DMS 273 (cell line): ENCODE measurements around the gene UCKL1.

ENCODE experiments used
- DNase-seq: peaks from one replicate; lab custom pipeline; 2025; ENCODE audit not compliant: unreplicated experiment; lab: John Stamatoyannopoulos, UW

The UCKL1 gene

DNA sequence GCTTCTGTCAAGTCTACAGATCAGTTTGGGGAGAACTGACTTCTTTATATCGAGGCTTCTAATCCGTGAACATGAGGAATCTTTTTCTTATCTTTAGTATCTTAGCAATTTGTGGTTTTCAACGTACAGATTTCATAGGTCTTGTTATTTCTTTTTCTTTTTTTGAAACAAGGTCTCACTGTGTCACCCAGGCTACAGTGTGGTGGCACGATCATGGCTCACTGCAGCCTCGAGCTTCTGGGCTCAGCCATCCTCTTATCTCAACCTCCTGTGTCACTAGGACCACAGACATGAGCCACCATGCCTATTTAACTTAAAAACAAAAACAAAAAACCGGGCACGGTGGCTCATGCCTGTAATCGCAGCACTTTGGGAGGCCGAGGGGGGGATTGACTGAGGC is 32.0 kb downstream of the UCKL1 start:
- DNase-seq: no peak

DNA sequence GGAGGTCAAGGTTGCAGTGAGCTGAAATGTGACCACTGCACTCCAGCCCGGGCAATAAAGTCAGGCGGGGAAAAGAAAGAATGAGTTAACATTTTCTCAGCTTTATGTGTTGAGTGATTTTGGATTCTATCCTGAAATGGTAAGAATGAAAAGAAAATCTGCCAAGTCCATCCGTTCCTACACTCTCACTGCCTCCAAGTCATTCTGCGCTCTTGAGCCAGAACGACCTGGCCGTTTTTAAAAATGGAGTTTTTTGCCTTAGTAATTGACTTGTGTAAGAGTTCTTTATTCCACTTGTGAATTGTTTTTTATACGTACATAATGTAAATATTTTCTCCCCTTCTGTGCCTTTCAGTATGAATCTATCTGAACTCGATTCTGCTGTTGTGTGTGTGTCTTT is 32.6 kb downstream of the UCKL1 start:
- DNase-seq: no peak

DNA sequence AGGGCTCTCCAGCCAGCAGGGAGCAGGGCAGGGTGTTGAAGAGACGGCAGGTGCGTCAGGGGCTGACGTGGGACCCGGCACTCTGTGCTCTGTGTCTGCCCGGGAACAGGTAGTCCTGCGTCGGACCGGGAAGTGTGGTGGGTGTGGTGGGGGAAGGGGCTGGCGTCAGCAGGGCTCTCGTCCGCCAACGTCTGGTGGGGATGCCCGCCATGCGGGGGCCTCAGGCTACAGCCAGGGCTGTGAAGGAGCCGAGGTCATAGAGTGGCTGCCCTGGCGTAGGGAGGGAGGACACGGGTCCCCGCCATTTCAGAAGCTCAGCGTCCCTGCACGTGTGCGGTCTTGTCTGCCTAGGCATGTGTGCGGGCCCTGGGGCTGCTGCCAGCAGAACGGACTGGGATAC is 36.0 kb downstream of the UCKL1 start:
- no peak for DNase-seq

DNA sequence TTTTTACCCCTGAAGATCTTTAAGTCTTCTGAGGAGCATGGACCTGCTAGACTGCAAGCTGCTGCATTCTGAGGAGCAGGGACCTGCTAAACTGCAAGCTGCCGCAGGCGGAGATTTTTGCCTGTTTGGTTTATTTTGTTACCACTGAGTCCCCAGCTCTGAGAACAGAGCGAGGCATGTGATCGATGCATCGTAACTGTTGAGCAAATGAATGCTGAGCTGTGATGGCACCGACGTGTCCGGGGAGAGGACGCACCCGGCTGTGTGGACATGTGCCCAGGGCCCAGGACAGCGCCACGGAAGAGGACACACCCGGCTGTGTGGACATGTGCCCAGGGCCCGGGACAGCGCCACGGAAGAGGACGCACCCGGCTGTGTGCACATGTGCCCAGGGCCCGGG is 37.1 kb downstream of the UCKL1 start:
- no peak for DNase-seq

DNA sequence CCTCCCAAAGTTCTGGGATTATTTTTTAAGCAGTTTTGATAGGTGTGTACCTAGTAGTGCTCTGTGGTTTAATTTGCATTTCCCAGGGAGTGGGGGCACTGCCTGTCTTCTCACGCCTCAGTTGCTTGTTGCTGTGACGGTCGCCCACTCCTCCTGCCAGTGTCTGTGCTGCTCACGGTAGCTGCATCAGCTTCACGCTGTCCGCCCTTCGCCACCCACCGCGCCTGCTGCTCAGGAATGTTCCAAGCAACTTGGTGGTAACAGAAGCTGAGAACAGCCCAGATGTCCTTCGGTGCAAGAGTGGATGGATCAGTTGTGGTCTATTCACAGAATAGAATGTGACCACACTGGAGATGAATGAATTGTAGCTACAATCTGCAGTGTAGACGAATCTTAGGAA is 38.4 kb downstream of the UCKL1 start:
- DNase-seq: no peak

DNA sequence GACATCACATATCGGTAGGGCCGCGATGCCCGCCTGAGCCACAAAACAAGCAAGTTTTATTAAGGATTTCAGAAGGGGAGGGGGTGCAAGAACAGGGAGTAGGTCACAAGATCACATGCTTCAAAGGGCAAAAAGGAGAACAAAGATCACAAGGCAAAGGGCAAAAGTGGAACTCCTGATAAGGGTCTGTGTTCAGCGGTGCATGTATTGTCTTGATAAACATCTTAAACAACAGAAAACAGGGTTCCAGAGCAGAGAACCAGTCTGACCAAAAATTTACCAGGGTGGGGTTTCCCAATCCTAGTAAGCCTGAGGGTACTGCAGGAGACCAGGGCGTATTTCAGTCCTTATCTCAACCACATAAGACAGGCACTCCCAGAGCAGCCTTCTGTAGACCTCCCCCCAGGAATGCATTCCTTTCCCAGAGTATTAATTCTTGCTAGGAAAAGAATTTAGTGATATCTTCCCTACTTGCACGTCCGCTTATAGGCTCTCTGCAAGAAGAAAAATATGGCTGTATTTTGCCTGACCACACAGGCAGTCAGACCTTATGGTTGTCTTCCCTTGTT is 39.8 kb downstream of the UCKL1 start:
- DNase-seq: peak; percentile 23

DNA sequence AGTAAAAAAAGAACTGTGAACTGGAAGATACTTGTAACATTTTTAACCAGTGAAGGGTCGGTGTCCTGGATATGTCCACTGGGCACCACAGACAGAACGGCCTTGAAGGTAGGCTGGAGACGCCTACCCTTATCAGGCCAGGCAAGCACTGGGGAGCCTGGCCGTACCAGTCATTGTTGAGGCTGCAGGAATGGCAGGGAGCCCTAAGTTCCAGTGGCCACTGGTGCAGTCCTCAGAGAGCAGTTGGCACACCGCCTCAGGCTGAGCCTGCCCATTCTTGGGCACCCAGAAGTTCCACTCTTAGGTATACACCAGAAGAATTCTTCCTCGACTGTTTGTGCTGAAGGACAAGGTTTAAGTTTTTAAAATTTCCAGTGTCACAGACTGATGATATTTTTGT is 40.7 kb downstream of the UCKL1 start:
- DNase-seq: no peak

DNA sequence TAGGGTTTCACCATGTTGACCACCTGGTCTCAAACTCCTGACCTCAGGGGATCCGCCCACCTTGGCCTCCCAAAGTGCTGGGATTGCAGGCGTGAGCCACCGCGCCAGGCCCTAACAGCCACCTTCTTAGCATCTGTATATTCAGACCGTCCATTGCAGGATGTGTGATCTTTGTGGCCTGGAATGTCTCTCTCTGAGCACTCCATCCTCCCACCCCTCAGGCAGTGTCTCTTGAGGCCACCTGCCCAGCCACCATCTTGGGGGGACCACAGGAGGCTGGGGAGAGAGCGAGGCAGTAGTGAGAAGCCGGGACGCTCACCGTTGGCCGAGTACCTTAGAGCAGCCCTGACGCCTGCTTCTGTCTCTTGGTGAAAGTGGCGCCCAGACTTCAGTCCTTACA is 42.4 kb downstream of the UCKL1 start:
- no peak for DNase-seq

DNA sequence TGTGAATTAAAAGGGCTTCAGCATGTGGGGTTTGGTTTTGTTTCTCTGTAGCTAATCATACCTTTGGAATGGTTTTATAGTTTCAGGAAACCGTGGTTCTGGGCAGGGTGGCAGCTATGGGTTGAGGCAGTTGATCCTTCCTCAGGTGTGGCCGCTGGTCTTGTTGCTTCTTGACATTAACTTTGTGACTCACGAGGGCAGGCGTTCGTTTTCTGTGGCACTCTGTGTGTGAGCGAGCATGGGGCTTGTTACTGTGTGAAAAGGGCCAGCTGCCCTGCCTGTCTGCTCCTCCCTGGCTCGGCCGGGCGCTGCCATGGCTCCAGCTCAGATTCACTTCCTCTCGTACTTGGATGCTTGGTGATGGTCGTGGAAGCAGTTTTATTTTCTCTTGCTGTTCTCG is 45.0 kb downstream of the UCKL1 start:
- no peak for DNase-seq

DNA sequence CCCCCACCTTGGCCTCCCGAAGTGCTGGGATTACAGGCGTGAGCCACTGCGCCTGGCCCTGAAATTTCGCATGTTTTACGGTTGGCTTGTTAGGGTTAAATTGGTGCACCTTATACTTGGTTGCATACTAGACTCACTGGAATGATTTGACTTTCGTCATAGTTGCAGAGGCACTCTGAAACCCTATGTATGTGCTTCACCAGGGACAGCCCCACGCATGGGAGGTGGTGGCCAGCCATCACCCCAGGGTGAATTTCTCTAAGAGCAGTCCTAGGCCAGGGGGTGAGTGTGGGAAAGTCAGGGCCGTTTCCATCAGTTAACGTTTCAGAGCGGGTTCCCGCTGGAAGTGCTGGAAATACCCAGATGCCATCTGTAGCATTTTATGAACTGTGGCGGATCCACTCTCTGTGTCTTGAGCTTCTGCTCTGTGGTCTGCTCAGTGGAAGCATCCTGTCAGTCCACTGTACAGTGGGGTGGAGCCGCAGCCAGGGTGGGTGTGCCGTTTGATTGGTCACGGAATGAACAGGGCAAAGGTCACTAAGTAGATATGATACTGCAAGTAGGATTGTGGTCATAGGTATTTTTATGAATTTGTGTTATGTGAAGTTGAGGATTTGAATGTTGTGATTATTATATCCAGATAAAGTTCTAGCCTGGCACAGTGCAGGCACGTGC is 48.1 kb downstream of the UCKL1 start:
- DNase-seq: peak; percentile 34

DNA sequence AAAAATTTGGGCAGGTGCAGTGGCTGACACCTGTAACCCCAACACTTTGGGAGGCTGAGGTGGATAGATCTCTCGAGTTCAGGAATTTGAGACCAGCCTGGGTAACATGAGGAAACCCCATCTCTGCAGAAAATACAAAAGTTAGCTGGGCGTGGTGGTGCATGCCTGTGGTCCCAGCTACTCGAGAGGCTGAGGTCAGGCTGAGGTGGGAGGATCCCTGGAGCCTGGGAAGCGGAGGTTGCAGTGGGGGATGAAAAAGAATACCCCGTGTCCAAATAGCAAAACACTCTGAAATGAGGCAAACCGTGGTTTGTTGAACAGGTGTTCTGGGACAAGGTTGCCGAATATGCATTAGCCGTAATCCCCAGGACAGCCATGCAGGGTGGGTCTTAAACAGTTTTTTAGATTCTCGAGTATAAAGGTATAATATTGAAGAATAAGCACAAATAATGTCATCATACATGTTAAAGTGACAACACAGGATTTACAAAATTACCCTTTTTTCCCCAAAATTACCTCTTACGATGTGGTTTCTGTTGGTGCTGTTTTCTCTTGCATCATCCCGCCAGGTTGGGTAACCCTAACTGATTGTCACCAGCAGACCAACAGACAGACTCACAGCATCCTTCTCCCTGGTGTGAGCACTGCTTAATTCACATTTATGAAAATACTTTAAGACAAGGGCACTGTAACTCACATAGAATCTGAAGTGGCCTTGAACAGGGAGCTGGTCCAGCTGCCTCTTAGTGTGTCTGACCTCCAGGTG is 52.2 kb downstream of the UCKL1 start:
- no peak for DNase-seq

DNA sequence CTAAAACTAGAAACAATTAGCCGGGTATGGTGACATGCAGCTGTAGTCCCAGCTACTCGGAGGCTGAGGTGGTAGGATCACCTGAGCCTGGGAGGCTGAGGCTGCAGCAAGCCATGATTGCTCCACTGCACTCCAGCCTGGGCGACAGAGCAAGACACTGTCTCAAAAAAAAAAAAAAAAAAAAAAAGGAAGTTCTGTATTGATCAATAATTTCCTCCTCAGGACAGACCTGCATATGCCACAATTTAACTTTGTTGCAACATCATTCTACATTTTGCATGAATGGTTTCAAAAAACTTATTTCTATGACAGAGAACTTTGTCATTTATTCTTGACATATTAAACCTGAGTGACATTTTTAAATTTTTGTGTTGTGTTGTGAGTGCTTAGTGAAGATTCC is 55.8 kb downstream of the UCKL1 start:
- no peak for DNase-seq

DNA sequence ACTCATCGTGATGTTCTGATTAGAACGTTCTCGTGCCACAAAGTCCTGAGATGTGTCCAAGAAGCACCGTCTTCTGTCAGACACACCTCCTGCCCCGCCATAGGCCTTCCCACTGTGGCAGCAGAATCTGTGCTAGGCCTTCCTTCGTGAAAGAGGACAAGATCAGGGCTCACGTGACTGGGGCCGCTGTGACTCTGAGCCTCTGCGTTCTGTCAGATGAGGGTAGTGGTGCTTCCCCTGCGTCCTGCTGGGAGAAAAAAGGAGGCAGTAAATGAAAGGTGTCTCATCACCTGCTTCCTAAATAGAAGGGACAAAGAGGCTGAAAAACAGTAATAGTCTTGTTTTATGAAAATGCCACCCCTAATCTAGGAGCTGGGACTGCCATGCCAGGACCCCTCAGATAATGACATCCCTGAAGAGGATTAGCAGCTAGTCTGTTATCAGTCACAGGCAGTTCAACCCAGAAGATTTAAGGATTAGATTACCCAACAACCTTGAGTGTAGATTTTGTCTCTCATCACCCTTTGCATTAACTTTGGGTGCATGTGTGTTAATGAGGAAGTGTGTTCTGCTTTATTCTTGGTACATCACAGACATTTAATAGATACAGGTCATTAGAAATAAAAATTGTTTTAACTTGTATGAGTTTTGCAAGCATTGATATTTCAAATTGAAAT is 57.2 kb downstream of the UCKL1 start:
- no peak for DNase-seq

DNA sequence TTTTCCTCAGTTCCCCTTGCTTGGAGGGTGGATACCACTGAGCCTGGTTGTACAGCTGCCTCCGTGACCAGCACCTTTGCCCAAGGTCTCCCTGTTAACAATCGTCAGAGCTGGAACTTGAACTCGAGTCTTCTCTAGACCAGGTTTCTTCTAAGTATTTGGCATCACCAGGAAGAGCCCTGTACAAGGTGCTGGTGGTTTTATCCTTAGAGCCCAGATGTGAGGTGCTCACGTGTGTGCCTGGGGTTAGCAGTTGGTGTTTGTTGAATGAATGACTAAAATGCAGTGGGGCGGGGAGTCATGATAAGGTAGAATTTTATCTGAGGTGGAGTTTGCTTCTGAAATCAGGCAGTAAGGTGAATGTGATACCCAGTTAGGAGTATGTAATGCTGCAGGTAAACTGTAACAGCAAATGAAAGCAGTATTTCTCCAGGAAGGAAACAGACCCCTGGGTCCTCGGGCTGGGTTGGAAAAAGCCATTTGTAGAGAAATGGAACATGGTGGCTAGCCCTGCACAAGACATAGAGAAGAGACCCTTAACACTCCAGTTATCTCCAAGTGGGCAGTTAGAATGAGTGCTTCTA is 58.1 kb downstream of the UCKL1 start:
- DNase-seq: no peak

DNA sequence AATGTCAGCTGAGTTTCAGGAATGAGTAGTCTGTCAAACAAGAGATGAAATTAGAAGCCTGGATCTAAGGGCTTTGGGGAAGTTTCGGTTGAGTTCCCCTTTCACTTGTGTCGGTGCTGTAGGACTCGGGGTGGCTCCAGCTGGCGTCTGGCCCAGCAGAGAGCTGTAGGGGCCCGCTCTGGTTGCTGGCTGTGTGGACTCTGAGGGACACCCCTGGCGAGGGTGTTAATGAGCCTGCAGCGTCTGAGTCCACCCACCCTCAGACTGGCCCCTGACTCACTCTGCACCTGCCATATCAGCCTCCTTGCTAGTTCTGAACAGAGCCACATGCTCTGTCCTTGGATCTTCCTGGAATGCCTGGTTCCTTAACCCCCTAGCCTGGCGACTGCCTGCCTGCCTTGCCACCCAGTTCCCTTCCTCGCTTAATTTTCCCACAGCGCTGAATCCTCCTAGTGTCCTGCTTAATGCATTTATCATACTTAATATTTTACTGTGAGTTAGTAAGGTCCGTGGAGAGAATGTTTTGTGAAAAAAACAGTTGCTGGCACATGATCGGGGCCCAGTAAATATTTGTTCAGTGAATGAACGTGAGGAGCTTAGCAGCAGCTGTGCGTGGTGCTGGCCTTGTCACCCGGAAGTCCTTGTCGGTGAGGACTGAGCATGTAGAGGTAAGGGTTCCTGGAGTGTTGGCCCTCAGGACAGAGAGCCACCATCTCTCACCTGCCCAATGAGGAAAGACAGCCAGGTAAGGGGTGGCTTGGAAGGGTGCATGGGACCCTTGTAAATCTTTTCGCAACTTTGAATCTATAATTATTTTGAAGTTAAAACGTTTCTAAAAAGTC is 59.7 kb downstream of the UCKL1 start:
- peak; percentile 57 for DNase-seq

DNA sequence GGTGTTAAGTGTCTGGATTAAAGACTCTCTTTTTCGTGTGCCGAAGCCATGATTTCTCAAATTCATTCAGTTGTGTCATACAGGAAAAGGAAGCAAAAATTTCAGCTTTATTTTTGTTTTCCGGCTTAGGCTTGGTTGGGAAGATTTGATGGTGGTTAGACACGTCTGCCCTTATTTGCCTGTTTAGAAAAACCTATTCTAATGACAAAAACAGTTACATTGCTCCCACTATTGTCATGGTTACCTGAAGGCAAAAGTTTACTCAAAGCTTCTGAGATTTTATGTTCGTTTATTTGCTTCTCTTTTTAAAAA is 60.3 kb downstream of the UCKL1 start:
- no peak for DNase-seq

DNA sequence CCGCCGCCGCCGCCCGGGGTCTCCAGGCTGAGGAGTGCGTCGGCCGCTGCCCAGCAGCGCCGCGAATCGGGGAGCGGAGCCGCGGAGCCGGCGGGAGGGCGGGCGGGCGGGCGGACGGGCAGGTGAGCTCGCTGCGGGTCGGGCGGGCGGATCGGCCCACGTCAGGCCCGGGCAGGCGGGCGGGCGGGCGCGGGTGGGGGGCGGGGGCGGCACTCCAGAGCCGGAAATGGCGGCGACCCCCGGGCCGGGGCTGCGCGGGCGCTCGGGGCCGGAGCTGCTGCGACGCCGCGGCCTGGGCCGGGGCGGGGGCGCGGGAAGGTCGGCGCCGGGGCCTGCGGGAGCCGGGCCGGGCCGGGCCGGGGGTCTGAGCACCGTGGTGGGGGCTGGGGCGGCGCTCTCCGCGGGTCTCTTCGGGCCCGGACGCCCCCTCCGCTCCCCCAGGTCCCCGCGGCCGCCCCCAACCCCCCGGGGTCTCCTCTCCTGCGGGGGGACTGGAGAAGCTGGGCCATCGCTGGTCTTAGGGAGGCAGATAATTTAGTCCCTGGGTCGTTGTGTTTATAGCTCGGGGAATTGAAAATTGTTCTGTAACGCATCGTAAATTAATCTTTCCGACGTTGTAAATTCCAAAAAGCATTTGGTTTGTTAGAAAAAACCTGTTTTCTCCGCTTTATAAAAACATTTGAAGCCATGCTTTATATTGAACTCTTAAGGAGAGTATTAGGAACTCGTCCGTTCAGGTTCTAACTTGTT is 60.8 kb downstream of the UCKL1 start:
- DNase-seq: peak; percentile 56

DNA sequence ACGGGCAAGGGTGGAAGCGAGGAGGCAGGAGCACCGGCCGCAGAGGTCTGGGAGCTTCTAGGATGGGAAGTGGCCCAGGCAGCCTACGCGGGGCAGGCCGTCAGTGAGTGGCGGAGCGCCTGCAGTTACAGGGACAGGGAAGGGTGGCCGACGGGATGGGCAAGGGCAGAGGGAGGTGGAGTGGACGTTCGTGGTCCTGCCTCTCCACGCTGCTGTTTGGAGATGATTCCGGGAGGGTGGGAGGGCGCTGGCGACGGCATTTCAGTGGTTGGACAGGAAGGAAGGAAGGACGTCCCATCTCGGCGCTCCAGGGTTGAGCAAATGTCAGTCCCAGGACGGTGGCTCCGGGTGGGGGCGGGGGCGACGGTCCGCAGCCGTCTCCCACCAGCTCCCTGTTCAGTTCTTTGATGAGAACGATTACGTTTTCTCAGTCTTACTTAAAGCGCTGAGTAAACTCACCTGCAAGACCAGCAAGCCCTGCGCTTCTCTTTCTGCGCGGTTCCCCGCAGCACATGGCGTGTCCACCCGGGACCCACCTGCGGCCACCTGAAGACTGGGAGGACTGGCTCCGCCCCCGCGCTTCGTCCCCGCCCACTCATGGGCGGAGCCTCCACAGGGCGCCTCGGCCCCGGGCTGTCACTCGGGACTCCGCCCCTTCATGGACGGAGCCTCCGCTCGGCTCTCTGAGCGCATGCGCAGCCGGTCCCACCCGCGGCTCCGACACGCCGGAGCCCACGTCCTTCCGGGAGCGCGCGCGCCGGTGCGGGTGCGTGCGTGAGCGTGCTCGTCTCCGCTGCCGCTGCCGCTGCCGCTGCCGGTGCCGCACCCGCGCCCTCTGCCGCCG is 61.6 kb downstream of the UCKL1 start, which contains the start of gene DNAJC5:
Gene DNAJC5 (plus strand): TSS at position 769 of the 844 bp plus-strand sequence. CDS start 33,220 bp downstream, outside the sequence.
- DNase-seq: peak; percentile 97

DNA sequence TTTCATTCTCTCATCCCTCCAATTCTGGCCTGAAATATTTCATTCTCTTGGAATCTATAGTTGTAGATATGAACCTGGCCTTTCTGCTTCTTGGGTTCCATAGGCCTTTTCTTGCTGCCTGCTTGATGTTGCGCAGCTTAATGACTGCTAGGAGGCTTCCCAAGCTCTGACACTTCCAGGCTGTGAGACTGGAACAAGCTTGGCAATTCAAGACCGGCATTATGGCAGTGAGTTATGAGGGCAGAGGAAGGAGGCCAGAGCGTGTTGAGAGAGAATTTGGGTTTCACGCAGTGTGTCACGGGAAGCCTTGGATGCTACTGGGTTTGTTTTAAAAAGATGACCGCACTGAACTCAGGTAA is 62.2 kb downstream of the UCKL1 start:
- peak; percentile 29 for DNase-seq
